Panc1 (cell line): Measurements from ENCODE around the gene PRICKLE3. TPM values are rescaled to one million over a fixed set of nuclear protein-coding genes. Genes with fewer than 3 reads are reported as not detected.

Experiments used
- ATAC-seq: fragments of 200-7000 bp; cut with Tn5 transposase; 2 replicates; pipeline ENCODE4 v1.9.1; 2020; ENCODE audit warnings: mild to moderate bottlenecking, moderate library complexity
- BruUV-seq: library from RNA; stranded (reverse); fragments of 400-500 nt; replicated peaks from 2 replicates; lab custom pipeline; 2021; lab: Mats Ljungman, UMichigan
- CTCF ChIA-PET: fragments of 300-600 bp; sonication (Branson Sonifier 250); formaldehyde crosslinking; loops from one replicate; lab custom pipeline; 2022; ENCODE audit warnings: antibody characterized with exemption; lab: Charles Lee
- POLR2A ChIA-PET: fragments of 300-600 bp; sonication (Branson Sonifier 250); formaldehyde crosslinking; loops from one replicate; lab custom pipeline; 2022; ENCODE audit warnings: antibody characterized with exemption; lab: Charles Lee
- DNase-seq: peaks from one replicate; pipeline ENCODE4 v3.0.0-alpha.2; 2010; ENCODE audit warnings: low read depth, low spot score
- H3K27ac ChIP-seq: 2 replicates; pipeline ENCODE4 v1.5.1; 2011; ENCODE audit warnings: mild to moderate bottlenecking, low read length, inconsistent platforms
- H3K27me3 ChIP-seq: fragments of 200-500 bp; sonication (Bioruptor generic); 2 replicates; pipeline ENCODE4 v1.6.0; 2014; ENCODE audit warnings: low read length, inconsistent platforms; ENCODE audit not compliant: control insufficient read depth, insufficient read depth
- H3K36me3 ChIP-seq: fragments of 200-500 bp; sonication (Bioruptor generic); 2 replicates; pipeline ENCODE4 v1.5.1; 2014; ENCODE audit warnings: inconsistent platforms, mild to moderate bottlenecking, low read length, moderate library complexity; ENCODE audit not compliant: control insufficient read depth, insufficient read depth
- H3K4me1 ChIP-seq: 2 replicates; pipeline ENCODE4 v1.5.1; 2011; ENCODE audit warnings: inconsistent platforms, mild to moderate bottlenecking, low read length, moderate library complexity; ENCODE audit not compliant: control insufficient read depth, insufficient read depth
- H3K4me3 ChIP-seq, 2 experiments: 2 replicates each; pipeline ENCODE4 v1.5.1; 2011 to 2012; ENCODE audit warnings: low read depth in 2 of 2, low read length in 2 of 2, mild to moderate bottlenecking in 2 of 2, inconsistent platforms in 1 of 2, moderate library complexity in 1 of 2
- H3K9me3 ChIP-seq: fragments of 200-500 bp; sonication (Bioruptor generic); 2 replicates; pipeline ENCODE4 v1.5.1; 2014; ENCODE audit warnings: low read depth, mild to moderate bottlenecking, inconsistent platforms, low read length, moderate library complexity; ENCODE audit not compliant: control insufficient read depth, insufficient read depth
- POLR2AphosphoS5 ChIP-seq: IDR thresholded peaks from 2 replicates; pipeline ENCODE4 v1.6.1; 2012; ENCODE audit warnings: mild to moderate bottlenecking, low read depth, low read length, moderate library complexity
- REST ChIP-seq, 2 experiments: IDR thresholded peaks; 2 replicates each; pipeline ENCODE4 v1.6.1; 2011 to 2012; ENCODE audit warnings: low read depth in 2 of 2, control low read depth in 1 of 2, low read length in 1 of 2, mild to moderate bottlenecking in 1 of 2, moderate library complexity in 1 of 2; ENCODE audit not compliant: insufficient read depth in 1 of 2
- SIN3A ChIP-seq: IDR thresholded peaks from 2 replicates; pipeline ENCODE4 v1.6.1; 2012; ENCODE audit warnings: low read depth, mild to moderate bottlenecking, low read length, moderate library complexity, borderline replicate concordance; ENCODE audit not compliant: insufficient read depth
- TCF7L2 ChIP-seq: IDR thresholded peaks from 2 replicates; pipeline ENCODE4 v1.6.1; 2011; ENCODE audit warnings: mild to moderate bottlenecking, low read depth, low read length, inconsistent platforms
- in situ Hi-C: cut with HindIII; loops from 2 replicates; pipeline ENCODE4 v1.10.0; 2016; ENCODE audit warnings: low sequenced_read_pairs, low pct_unique_long_range_greater_than_20kb
- intact Hi-C: fragments of 100-400 bp; cut with micrococcal nuclease; formaldehyde crosslinking; loops from one replicate; pipeline ENCODE4 v1.10.0; 2022; ENCODE audit not compliant: unreplicated experiment
- total RNA-seq: library from RNA; stranded (reverse); gene quantifications from one replicate; pipeline ENCODE4 v1.2.1, GENCODE V29; 2021; ENCODE audit not compliant: unreplicated experiment
- TF ChIP-seq, protein P1 (sequence below): fragments of 450-650 bp; IDR thresholded peaks from 2 replicates; pipeline ENCODE4 v1.5.1; 2017; ENCODE audit warnings: mild to moderate bottlenecking

Gene PRICKLE3
- total RNA-seq, 1 experiment from 2014 or later, result 40.1 TPM

DNA sequence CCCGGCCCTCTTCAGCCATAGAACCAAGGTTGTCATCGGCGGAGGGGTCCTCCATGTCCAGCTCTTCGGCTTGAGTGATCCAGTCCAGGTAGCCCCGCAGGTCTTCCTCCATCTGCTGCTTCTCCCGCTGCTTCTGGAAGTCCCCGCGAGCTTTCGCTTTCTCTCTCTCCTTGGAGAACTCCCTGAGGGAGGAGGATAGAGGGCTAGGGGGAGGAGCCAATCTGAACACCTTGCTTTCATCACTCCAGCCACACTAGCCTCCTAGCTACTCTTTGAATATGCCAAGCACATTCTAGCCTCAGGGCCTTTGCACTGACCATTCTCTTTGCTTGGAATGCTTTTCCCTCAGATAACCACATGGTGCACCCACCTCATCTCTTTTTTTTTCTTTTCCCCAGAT is 40.8 kb upstream of the PRICKLE3 start:
- no peaks in the 10 kb centered on the region for H3K36me3 ChIP-seq
- no peaks in the 10 kb centered on the region for H3K9me3 ChIP-seq
- no peaks in the 10 kb centered on the region for H3K4me1 ChIP-seq
- no peak for DNase-seq
- in situ Hi-C loops, result no loop called here
- no peak for ATAC-seq
- H3K27me3 ChIP-seq, result no peaks in the 10 kb centered on the region
- no peak overlapping the region for H3K27ac ChIP-seq
- intact Hi-C loops, result no loop called here
- ChIA-PET CTCF (interaction anchor here (0.6 kb wide), 1 partner anchor 1398 kb away, joined by 10 read pairs; no protein-coding TSS in a partner anchor), POLR2A (no interaction called here)
- no TSS peak for BruUV-seq
- no peak for TF ChIP-seq POLR2AphosphoS5
- TF ChIP-seq TCF7L2, result no peak
- no peak for TF ChIP-seq SIN3A
- TF ChIP-seq REST (IDR thresholded peaks at IDR 0.05; ENCODE audit: insufficient read depth in 1 of 2, low read depth in 2 of 2, low read length in 1 of 2), result no peak
- TF ChIP-seq, protein P1, sequence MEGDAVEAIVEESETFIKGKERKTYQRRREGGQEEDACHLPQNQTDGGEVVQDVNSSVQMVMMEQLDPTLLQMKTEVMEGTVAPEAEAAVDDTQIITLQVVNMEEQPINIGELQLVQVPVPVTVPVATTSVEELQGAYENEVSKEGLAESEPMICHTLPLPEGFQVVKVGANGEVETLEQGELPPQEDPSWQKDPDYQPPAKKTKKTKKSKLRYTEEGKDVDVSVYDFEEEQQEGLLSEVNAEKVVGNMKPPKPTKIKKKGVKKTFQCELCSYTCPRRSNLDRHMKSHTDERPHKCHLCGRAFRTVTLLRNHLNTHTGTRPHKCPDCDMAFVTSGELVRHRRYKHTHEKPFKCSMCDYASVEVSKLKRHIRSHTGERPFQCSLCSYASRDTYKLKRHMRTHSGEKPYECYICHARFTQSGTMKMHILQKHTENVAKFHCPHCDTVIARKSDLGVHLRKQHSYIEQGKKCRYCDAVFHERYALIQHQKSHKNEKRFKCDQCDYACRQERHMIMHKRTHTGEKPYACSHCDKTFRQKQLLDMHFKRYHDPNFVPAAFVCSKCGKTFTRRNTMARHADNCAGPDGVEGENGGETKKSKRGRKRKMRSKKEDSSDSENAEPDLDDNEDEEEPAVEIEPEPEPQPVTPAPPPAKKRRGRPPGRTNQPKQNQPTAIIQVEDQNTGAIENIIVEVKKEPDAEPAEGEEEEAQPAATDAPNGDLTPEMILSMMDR, result no peak
- no peak overlapping the region for H3K4me3 ChIP-seq

- Histone ChIP-seq H3K27ac (no peak overlapping the region), H3K27me3 (no peaks in the 10 kb centered on the region), H3K4me3 (no peak overlapping the region), H3K4me1 (no peaks in the 10 kb centered on the region), H3K36me3 (no peaks in the 10 kb centered on the region), H3K9me3 (no peaks in the 10 kb centered on the region)
- TF ChIP-seq POLR2AphosphoS5, result no peak
- no peak for TF ChIP-seq REST (IDR thresholded peaks at IDR 0.05; ENCODE audit: insufficient read depth in 1 of 2, low read depth in 2 of 2, low read length in 1 of 2)
- TF ChIP-seq, protein P1, result no peak
- TF ChIP-seq SIN3A, result no peak
- no peak for TF ChIP-seq TCF7L2
- no peak for DNase-seq
- CTCF ChIA-PET, result no interaction called here
- POLR2A ChIA-PET, result no interaction called here
- no TSS peak for BruUV-seq
- no peak for ATAC-seq
- in situ Hi-C loops, result no loop called here
- intact Hi-C loops, result no loop called here
Observed at GRCh38 chrX:49225858-49226257, 39.7 kb upstream of the PRICKLE3 start.
